SKM-1 treated with dmso at 0.1 percent for 144 hours (cell line): ENCODE data around the gene FBXO8.
A peak's percentile ranks its signal among the peaks of the same experiment; 100 is the strongest.

Source experiments
- DNase-seq: peaks from one replicate; lab custom pipeline; 2025; ENCODE audit not compliant: unreplicated experiment; lab: John Stamatoyannopoulos, UW

Gene FBXO8

DNA sequence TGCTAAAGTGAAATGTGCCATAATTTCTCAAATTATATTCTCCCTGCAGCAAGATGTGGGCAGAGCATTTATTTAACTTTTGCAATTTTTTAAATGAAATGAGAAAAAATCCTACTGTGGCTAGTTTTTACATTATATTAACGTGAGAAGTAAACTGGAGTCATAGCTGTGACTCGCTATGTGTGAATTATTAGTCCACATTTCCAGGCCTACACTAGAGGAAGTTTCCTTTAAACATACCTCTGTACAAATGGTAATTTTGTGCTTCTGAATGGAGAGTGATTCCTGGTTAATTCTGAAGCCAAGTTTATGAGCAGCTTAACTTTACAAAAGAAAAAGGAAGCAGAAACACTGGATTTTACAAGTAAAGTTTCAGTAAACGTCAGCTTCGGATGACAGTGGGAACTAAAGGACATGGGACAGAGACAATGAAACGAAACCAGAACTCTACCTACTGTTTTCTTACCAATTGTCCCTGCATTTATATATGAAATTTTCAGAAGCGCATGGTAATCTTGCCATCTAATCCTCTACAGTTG lies 72.4 kb downstream of the FBXO8 start:
- no peak for DNase-seq

DNA sequence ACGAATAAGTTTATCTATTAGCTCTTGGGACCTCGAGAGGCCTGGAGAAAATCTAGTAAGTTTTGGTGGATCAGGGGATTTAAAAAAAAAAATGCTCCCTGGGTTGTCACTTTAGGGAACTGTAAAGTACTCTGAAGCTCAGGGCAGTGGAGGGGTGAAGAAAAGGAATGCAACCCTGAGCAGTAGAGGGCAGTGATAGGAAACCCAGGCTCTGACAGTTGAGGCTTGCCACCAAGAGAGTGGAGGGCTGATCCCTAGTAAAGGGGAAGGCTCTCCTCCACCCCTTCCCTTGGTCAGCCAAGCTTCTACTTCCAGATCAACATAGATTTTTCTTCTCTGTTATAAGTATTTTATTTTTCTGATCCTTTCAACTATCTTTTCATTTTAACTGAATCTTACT lies 73.1 kb downstream of the FBXO8 start:
- peak; percentile 9 for DNase-seq

DNA sequence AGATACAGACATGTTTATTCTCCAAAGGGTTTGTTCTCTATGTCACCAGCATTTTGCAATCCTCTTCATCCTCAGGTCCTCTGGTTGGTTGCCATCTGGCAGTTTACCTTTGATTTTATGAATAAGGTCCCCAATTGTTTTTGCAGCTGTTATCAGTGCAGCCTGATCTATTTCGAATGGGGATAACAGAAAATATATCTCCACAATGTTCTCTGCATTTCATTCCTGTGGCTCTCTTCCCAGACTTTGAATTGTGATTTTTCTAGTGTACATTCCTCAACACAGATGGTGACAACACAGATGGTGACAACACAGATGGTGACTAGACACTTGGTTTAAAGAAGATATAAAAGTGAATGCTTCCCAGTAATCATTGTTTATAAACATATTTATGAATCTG lies 74.1 kb downstream of the FBXO8 start:
- DNase-seq, result no peak

DNA sequence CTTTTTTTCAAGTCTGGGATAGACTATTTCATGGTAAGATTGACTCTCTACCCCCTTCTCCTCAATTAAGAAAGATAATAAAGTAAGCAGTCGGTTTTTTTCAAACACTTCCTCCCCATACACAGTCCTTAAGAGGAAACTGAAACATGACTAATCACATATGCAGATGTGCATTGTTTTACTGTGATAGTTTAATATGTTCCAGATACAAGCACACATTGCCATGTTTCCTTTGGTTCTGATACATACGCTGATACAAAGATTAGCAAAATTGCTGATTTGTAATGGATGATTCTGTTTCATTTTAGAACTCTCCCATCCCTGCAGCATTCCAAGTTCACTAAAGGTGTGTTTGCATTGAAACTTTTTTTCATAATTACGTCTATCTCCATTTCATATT lies 76.1 kb downstream of the FBXO8 start:
- DNase-seq, result no peak

DNA sequence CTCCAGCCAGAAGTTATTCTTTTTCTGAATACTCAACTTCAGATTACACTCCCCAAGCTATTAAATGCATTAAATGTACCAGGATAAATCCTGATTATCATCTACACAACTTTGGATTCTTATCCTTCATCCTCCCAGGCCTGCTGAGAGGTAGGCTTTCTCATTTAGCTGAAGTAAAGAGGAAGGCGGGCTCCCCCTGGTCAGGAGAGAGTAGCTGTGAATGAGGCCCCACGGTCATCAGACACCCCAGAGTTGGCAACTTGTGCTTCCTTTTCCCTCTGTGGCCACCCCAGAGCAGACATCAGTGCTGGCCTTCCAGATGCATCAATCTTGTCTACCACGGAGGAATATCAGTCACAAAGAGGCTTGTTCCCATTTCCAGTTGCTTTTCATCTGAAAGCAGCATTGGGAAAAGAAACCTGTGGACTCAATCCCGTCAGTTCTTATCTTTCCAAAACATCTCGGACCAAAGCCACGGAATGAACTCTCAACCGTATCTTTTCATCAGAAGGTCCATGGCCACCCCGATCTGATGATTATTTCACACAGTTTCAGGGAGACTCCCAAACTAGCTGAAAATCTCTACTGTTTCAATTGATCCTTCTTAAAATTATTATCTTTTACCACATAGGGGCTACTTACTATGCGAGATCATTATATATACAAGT lies 79.2 kb downstream of the FBXO8 start:
- DNase-seq, result no peak

DNA sequence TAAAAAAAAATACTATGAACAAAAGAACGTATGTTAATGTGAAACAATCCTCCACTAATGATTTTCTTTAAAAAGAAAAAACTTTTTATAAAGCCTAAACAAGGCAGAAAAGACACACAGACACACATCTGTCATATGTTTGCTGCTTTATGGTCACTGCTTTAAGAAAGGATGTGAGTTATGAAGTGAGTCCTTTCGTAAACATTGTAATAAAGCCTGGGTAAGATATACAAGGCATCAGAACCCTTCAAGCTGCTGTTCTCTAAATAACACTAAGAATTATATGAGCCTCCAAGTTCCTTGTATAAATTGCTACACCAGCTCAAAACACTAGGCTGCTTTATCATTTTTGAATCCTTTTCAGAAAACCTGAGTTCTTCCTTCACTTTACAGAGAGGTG lies 81.6 kb downstream of the FBXO8 start:
- DNase-seq, result no peak

DNA sequence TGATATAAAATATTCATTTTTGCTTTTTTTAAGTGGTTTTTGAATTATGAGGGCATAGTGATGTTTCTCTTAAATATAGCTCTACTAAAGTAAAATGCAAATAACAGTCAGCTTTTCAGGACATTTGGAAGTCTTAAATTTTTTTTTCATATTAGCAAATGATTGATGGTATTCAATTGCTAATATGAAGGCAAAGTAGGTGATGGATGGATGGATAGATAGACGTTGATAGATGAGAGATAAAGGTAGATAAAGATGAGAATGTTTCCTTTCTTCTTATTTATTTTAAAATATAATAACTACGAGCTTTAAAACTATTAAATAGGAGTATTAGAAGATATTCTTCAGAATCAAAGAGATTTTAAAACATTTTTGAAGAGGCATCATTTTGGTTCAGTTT lies 83.7 kb downstream of the FBXO8 start:
- no peak for DNase-seq

DNA sequence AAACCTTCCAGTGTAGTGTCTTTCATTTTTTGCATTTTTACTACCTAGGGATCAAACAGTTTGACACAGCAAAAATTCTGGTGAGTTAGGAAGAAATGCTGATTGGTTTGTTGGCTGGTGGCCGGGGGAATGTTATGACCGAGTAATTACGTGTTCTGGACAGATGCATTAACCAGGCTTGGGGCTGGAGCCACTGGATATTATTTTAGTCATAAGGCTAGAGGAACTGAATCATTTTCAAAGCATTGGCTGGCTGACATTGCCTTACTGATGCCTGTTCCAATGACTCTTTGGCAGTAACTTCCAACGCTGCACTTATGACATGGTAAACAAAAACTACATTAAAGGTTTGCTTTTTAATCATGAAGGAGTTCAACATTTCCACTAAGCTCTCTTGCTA lies 84.6 kb downstream of the FBXO8 start:
- no peak for DNase-seq

DNA sequence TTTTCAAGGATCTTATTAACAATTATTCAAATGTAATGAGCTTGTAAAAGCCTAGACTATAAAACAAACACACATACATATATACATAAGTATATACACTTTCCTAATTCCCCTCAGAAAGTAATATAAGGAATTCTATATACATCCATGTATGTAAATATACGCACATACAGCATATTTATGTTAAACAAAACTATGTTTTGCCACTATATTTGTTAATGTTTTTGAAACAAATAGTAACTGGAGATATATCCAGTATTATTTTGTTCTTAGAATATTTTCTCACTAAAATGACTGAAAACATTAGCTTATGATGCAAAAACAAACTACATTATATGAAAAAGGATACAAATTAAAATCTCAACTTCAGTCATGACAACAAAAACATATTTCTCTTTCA lies 85.1 kb downstream of the FBXO8 start:
- no peak for DNase-seq

DNA sequence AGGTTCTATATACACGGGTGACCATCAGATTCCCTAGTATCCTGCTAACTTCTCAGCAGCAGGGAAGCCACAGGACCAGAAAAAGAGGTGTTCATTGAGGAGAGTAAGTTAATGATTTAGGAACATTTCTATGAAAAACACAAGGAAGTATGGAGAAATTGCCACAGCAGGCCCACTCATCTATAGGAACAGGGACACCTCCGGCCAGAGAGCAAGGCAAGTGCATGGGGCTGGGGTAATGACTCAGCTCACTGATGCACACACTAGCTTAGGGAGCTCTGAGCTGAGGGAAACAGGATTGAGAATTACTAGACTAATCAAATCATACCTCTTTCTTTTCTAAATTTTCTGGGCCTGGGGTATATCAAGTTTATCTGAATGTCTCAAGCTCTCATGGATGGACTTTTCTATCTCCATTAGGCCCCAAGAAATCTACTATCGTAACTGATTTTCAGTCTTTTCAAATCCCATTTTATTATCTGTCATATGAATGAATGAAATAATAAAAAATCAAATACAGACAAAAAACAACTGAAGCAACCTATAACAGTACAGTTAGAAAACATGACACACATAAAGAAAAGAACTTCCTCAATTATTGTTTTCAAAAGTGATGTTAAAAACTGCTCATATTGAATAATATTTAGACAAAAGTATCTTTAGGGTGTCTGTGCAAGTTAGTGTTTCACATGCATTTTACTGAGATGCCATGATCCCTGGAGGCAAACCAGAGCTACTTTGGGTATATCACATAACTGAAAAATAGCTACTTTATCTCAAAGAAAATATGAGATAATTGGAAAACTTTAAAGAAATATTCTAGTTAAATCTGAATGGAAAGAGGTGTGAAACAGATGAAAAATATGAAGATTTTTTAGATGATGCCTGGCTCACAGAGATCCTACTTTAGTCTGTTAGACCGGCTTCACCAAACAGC lies 89.8 kb downstream of the FBXO8 start:
- DNase-seq, result no peak

DNA sequence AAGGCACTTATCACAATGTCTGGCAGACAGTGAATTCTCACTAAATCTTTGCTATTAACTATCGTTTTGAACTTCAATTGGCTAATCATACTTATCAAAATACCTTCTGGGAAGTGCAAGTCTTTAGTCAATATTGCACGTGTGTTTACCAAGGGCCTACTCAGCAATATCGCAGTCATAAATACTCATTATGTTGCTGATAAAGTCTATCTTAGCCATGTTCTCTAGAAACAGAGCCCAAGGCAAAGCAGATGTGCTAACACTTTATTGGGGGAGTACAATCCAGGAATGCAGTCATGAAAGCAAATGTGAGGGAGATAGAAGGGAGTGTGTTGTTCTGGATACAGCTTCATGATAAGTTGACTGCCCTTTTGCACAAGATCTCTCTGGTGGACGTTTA lies 90.5 kb downstream of the FBXO8 start:
- DNase-seq, result no peak

DNA sequence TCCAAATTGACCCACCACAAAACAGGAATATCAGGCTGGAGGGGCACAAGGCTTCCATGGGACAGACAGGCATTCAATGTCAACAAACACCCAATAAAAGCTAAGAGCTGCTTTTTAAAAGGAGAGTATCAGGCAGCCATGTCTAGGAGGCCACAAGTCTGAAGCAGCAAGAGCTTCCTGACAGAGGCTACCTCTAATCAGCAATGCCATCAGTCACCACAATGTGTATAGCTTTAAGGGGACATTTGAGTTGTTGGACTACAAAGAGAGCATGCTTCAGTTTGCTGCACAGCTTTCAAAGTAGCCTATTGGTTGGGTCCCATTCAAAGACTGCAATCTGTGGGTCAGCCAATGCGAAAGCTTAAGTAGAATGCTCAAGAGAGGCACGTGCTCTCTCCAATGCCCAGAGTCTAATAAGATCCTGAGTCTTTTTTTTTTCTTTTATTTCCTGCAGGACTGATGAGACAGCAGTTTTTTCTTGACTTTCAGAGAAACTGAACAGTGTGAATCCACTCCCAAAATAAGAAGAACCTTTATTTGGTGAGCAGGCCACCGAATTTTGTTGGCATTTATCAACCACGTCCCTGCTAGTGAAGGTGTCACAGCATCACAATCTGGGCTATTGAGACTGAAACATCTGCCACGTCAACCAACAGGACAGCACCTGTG lies 92.5 kb downstream of the FBXO8 start:
- DNase-seq, result no peak

DNA sequence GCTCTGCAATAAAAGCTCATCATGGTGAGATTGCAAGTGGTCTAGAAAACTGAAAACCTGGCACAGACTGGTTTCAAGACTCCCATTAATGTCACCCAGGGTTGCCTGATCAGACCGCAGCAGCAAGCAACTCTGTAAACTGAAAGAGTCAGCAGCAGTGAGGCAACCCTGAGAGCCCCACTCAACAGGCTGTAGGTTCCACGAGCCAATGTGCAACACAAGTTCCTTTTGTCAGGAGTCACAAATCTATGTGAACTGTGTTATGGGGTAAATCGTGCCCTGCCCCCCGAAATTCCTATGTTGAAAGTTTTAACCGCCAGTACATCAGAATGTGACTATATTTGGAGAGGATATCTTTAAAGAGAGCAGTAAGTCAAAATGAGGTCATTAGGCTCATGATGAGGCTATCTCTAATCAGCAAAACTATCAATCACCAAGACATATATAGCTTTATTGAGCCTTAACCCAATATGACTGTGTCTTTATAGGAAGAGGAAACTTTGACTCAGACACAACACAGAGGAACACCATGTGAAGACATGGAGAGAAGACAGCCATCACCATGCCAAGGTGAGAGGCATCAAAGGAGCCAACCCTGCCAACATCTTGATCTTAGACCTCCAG lies 94.0 kb downstream of the FBXO8 start:
- DNase-seq, result no peak
